HG03432 (cell line): ENCODE results near the gene HTRA2.
"Not testable (repeated sequence)": the region's sequence is repeated elsewhere in the genome, so short reads cannot be mapped to it uniquely, and the experiment has no call there.

Experiments
- ATAC-seq: cut with Tn5 transposase; IDR thresholded peaks from one replicate; pipeline ENCODE4 v1.9.1; 2021; ENCODE audit warnings: mild to moderate bottlenecking, moderate library complexity; ENCODE audit not compliant: unreplicated experiment

Gene HTRA2

DNA sequence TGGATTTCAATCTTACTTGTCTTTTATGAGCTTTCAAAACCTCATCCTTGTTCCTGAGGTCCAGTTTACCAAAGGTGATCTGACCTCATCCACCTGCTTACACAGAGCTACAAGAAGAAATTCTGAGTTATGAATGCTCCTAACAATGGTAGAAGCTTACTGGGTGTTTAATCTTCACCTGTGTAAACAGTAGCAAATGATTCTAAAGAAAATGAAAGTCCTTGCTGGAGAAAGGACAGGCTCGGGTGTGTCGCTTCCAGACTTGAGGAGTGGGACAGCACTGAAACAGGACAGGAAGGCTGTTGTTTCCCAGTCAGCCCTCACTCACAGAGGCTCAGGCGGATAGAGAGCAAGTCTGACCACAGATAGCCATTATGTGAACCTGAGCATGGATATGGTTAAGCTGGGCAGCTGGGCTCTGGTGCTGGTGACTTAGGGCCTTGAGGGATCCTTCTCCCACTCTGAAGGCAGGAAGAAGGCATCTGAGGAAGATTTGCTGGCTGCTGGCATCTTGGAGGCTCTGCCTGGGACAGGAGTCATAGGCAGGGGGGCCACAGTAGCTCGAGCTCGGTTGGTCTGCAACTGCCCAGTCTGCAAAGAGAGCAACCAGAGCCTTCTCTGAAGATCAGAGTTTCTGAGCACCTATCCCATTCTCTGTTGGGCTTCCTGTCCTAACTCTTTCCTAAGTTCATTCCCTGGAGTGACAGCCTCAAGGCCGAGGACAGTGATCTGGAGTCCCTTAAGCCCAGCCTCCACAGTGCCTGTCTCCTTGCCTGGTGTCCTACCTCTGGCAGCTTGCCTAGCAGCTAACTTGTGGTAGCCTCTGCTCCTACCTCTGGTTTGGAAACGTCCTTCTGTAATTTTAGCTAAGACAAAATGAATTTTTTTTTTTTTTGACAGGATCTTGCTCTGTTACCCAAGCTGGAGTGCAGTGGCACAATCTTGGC is 28.8 kb downstream of the HTRA2 start:
- ATAC-seq: no peak

GRCh38 chr2:74559912-74560311 is 30.2 kb downstream of the HTRA2 start:
- ATAC-seq: no peak

GRCh38 chr2:74560591-74560990 is 30.9 kb downstream of the HTRA2 start:
- no peak for ATAC-seq

DNA sequence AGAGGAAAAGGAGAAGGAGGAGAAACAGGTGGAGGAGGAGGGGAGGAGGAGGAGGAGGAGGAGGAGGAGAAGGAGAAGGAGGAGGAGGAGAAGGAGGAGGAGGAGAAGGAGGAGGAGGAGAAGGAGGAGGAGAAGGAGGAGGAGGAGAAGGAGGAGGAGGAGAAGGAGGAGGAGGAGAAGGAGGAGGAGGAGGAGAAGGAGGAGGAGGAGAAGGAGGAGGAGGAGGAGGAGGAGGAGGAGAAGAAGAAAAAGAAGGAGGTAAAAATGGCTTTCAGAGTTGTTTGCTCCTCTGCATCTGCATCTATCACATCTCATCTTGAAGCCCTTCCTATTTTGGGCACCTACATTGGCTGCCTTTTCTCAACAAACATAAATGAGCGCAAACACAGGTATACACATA is 31.3 kb downstream of the HTRA2 start:
- not testable (repeated sequence) for ATAC-seq

DNA sequence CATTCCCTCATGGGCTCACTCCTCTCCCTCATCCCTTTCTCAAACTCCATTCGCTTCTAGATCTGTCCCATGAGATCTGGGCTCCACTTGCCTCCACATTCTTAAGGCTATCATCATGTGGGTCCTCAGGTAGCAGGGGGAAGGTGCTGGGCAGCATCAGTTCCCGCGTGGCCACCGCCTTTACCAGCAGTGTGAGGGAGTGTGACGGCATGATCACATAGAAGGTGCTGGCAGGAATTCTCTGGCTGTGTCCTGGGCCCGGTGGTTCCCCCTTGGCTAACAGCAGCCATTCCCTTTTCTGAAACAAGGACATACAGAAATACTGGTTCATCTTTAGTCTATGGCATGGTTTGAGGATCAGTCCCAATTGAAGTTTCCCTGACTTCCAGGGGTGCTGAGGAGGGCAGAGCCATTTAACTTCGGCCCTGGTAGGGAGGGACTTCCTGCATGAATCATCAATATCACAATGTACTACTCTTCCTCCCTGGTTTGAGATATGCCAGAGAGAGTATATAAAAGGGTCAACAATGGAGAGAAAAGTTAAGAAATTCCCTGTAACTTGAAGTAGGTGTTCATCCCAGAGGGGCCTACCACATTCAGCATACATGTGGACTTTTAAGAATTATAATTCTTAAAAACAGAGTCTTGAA is 32.5 kb downstream of the HTRA2 start:
- ATAC-seq: no peak

DNA sequence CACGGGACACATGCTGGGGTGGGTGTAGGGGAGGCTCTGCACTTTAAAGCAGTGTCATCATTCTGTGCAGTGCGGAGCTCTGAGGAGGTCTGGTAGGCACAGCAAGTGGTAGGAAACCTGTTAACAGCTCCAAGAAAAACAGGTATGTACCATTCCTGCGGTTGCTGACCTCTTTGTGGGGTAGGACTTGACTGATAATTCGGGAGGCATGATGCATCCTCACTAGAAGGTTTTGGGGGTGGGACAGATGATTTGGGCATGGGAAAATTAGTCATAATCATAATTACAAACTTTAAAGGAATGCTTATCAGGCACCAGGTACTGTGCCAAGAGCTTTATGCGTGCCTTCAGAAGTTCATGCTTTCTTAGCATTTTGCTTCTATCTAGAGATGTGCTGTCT is 34.5 kb downstream of the HTRA2 start:
- ATAC-seq: no peak

GRCh38 chr2:74566076-74566753 is 36.5 kb downstream of the HTRA2 start:
- ATAC-seq: peak; percentile 21

DNA sequence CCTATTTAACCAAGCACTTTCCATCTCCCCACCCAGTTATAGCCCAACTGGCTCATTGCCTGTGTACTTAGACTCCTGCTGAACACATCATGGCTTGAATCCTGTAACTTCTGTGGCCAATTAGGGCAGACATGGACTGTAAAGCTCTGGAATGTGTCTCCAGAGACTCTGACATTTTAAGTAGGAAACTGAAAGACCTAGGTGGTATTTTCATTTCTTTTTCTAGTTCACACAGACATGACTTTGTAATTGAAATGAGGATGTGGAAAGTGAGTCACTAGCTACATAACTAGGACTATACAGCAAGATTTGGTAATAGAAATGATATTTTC is 37.0 kb downstream of the HTRA2 start:
- ATAC-seq: peak; percentile 40

DNA sequence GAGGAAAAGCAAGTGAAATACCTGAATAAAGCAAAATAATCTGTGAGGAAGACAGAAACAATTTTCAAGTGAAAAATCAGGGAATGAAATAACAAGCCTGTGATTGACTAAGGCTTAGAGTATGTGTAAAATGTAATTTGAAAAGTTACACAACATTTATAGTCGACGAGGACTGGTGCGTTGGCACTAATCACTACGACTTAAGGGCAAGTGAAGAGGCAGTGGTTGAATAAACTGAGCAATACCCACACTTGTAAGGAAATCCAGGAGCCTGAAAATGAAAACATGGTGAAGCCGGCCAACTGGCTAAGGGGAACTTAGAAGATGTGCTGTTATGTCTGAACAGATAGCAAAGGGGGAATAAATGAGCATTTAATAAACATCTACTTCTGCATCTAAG is 38.1 kb downstream of the HTRA2 start:
- no peak for ATAC-seq

DNA sequence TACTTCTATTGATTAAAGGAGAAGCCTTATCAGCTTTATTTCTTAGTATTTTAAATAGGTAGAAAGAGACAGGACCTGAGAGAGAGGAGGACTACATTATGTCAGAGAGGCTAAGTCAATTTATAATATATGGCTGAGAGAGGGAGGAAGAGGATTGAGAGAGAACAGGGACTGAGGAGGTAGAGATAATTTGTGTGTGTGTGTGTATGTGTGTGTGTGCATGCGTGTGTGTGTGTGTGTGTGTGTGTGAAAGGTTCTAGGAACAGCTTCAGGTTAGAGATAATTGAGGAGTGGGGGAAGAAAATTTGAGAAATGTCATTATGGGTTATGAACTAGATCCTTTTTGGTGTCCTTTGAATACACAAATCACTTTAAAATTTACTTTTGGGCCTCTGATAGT is 40.0 kb downstream of the HTRA2 start:
- no peak for ATAC-seq

- ATAC-seq: peak; percentile 69
Observed at GRCh38 chr2:74571058-74571457, 41.3 kb downstream of the HTRA2 start.

GRCh38 chr2:74572178-74572925 is 42.6 kb downstream of the HTRA2 start:
- ATAC-seq: no peak

- peak; percentile 47 for ATAC-seq
Observed at GRCh38 chr2:74573747-74574562, 44.2 kb downstream of the HTRA2 start.

DNA sequence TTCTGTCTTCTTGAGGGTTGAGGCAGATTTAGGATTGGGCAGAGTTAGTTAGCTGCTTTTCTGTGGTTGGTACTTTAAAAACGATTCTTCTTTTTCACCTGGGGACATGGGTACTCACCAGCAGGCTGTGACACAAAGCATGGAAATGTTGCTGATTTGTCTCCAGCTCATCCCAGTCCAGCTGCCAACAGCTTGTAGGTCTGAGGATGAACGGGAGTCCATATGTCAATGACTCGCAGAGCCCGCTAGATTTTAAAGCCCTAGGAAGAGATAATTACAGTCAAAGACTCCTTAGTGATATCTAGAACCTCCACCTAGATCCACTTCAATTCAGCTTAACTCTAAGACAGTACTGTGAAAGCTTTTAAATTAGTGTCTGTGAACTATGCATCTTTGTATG is 45.6 kb downstream of the HTRA2 start:
- ATAC-seq: no peak

DNA sequence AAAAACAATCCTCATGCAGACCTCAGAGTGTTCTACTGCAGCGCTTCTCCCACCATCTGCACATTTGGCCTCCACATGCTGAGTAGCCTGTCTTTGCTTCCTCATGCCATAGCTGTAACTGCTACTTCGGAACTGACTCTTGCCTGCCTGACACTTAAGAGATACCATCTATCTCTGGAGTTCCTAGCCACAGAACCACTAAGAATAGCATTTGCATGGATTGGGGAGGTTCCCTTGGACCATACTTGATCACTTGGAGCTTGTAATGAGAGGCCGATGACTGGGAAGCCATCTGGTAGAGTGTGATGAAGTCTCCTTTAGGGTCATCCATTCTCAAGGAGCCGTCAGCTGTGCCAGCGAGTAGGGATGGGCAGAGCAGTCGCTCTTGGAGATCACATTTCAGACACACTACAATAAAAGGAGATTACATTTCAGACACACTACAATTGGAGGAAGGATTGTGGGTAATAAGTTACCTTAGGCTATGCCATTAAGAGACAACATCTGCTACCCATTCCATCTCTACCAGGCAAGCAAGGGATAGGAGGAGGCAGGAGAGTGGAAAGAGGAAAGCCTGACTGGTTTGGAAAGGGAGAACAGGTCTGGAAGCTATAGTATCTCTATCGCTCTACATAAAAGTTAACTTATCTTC is 46.6 kb downstream of the HTRA2 start:
- no peak for ATAC-seq

GRCh38 chr2:74576863-74577229 is 47.1 kb downstream of the HTRA2 start:
- ATAC-seq: no peak

DNA sequence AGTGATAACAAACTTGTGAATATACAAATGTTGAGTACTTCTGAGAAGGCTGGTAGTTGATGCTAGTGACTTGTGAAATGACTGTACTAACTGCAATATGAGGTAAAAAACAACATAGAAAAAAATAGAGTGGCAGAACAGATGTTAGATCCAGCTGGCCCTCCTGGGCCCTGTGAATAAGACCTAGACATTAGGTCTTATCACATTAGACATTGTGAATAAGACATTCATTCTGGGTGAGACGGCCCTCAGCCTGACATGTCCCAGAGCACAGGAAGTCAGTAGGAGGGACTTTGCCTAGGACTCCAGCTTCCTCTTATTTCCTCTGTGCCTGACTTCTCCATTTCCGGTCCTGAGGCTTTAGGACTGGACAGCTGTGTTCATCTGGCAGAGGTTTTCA is 47.7 kb downstream of the HTRA2 start:
- ATAC-seq: peak; percentile 45

- ATAC-seq: peak; percentile 49
Observed at GRCh38 chr2:74578408-74578807, 48.7 kb downstream of the HTRA2 start.

DNA sequence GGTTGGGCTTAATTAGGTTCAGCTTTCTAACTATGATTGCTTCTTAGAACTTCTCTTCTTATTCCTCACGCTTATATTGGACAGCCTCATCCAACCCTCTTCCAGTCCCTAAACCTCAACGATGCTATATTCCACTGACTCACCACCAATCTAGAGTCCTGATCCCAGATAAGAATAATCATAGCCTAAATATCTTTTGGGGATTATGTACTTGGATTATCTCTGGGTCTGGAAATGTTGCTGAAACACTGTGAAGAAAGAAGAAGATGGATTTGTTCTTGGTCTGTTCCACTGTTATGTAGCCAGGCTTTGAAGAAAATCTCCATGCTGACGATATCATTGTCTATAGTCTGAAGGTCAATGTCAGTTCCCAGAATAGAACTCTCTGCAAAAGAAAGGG is 51.7 kb downstream of the HTRA2 start:
- no peak for ATAC-seq

DNA sequence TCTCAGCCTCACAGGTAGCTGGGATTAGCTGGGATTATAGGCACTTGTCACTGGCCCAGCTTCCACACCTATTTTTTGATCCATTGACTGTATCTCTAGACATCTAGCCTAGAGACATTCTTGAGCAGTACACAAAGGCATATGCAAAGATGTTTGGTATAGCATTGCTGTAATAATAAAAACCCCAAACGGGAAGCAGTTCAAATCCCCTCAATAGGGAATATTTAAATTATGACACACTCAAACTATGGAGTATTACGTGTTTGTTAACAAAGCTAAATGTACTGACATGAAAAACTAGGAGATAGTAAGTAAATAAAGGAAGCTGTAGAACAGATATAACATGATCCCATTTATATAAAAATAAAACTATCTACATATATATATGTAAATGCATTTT is 52.5 kb downstream of the HTRA2 start:
- no peak for ATAC-seq
